HG03139 (cell line): ENCODE measurements around the gene FAM227A.
"Not testable (repeated sequence)": the region's sequence is repeated elsewhere in the genome, so short reads cannot be mapped to it uniquely, and the experiment has no call there.

Experiments used
- ATAC-seq: cut with Tn5 transposase; IDR thresholded peaks from one replicate; pipeline ENCODE4 v1.9.1; 2021; ENCODE audit not compliant: unreplicated experiment

FAM227A gene

GRCh38 chr22:38612217-38613006 lies 43.8 kb downstream of the FAM227A start:
- ATAC-seq: no peak

- ATAC-seq: no peak
These were observed 44.6 kb downstream of the FAM227A start for GRCh38 chr22:38611559-38611958.

- ATAC-seq: no peak
These were observed 46.0 kb downstream of the FAM227A start for GRCh38 chr22:38610234-38610633.

- no peak for ATAC-seq
These were observed 47.0 kb downstream of the FAM227A start for GRCh38 chr22:38608992-38609750.

GRCh38 chr22:38607680-38608079 lies 48.5 kb downstream of the FAM227A start:
- no peak for ATAC-seq

- ATAC-seq: no peak
These were observed 54.0 kb downstream of the FAM227A start for GRCh38 chr22:38602166-38602565.

GRCh38 chr22:38601221-38601764 lies 54.9 kb downstream of the FAM227A start:
- no peak for ATAC-seq

GRCh38 chr22:38599466-38599865 lies 56.7 kb downstream of the FAM227A start:
- no peak for ATAC-seq

GRCh38 chr22:38582923-38583322 lies 73.3 kb downstream of the FAM227A start:
- not testable (repeated sequence) for ATAC-seq

GRCh38 chr22:38578505-38578904 lies 77.7 kb downstream of the FAM227A start:
- ATAC-seq: no peak

- ATAC-seq: no peak
These were observed 84.1 kb downstream of the FAM227A start for GRCh38 chr22:38572065-38572464.

GRCh38 chr22:38570779-38571364 lies 85.3 kb downstream of the FAM227A start:
- no peak for ATAC-seq

GRCh38 chr22:38569972-38570778 lies 86.0 kb downstream of the FAM227A start, which contains the start of gene DMC1:
Gene DMC1, minus strand, starts transcription at chr22:38570183. Its CDS starts 1,927 bp downstream, at chr22:38568256.
- peak; percentile 59 for ATAC-seq

- no peak for ATAC-seq
These were observed 86.8 kb downstream of the FAM227A start for GRCh38 chr22:38569181-38569971.

- no peak for ATAC-seq
These were observed 88.5 kb downstream of the FAM227A start for GRCh38 chr22:38567531-38568285.

GRCh38 chr22:38566726-38567504 lies 89.3 kb downstream of the FAM227A start:
- no peak for ATAC-seq

- ATAC-seq: no peak
These were observed 90.8 kb downstream of the FAM227A start for GRCh38 chr22:38565441-38565840.

GRCh38 chr22:38564669-38565068 lies 91.5 kb downstream of the FAM227A start:
- no peak for ATAC-seq
